ENCODE measurements around the gene MORC2.

The MORC2 gene

GRCh38 chr22:30949934-30950660 lies 18.5 kb downstream of the MORC2 start:
- DNase-seq (ENCODE audit: low read depth): no peak

GRCh38 chr22:30948930-30949342 lies 19.6 kb downstream of the MORC2 start:
- no peak for DNase-seq (ENCODE audit: low read depth)

GRCh38 chr22:30947816-30948454 lies 20.6 kb downstream of the MORC2 start:
- peak; percentile 61 for DNase-seq (ENCODE audit: low read depth)

- DNase-seq (ENCODE audit: low read depth): no peak
Observed at GRCh38 chr22:30947173-30947815, 21.3 kb downstream of the MORC2 start.

- no peak for DNase-seq (ENCODE audit: low read depth)
Observed at GRCh38 chr22:30946354-30946753, 22.2 kb downstream of the MORC2 start.

- no peak for DNase-seq (ENCODE audit: low read depth)
Observed at GRCh38 chr22:30945653-30946052, 22.9 kb downstream of the MORC2 start.

GRCh38 chr22:30944986-30945385 lies 23.6 kb downstream of the MORC2 start:
- no peak for DNase-seq (ENCODE audit: low read depth)

GRCh38 chr22:30943368-30943767 lies 25.2 kb downstream of the MORC2 start:
- no peak for DNase-seq (ENCODE audit: low read depth)

GRCh38 chr22:30941363-30941740 lies 27.2 kb downstream of the MORC2 start:
- DNase-seq (ENCODE audit: low read depth): no peak

- no peak for DNase-seq (ENCODE audit: low read depth)
Observed at GRCh38 chr22:30940685-30941362, 27.8 kb downstream of the MORC2 start.

- no peak for DNase-seq (ENCODE audit: low read depth)
Observed at GRCh38 chr22:30934053-30934452, 34.5 kb downstream of the MORC2 start.

- DNase-seq (ENCODE audit: low read depth): no peak
Observed at GRCh38 chr22:30933457-30933856, 35.1 kb downstream of the MORC2 start.

- DNase-seq (ENCODE audit: low read depth): no peak
Observed at GRCh38 chr22:30932661-30933060, 35.9 kb downstream of the MORC2 start.

- no peak for DNase-seq (ENCODE audit: low read depth)
Observed at GRCh38 chr22:30931541-30932300, 36.9 kb downstream of the MORC2 start.

GRCh38 chr22:30930228-30930627 lies 38.3 kb downstream of the MORC2 start:
- DNase-seq (ENCODE audit: low read depth): no peak

GRCh38 chr22:30928401-30928800 lies 40.2 kb downstream of the MORC2 start:
- no peak for DNase-seq (ENCODE audit: low read depth)

GRCh38 chr22:30927806-30928205 lies 40.8 kb downstream of the MORC2 start:
- no peak for DNase-seq (ENCODE audit: low read depth)

- DNase-seq (ENCODE audit: low read depth): no peak
Observed at GRCh38 chr22:30926706-30927105, 41.9 kb downstream of the MORC2 start.

GRCh38 chr22:30925667-30926066 lies 42.9 kb downstream of the MORC2 start:
- DNase-seq (ENCODE audit: low read depth): no peak

- DNase-seq (ENCODE audit: low read depth): no peak
Observed at GRCh38 chr22:30923168-30923900, 45.2 kb downstream of the MORC2 start.

GRCh38 chr22:30922151-30922611 lies 46.4 kb downstream of the MORC2 start:
- peak; percentile 9 for DNase-seq (ENCODE audit: low read depth)

Data from iris pigment epithelial cell (primary cell).